ENCODE measurements around the gene GFAP. TPM values are rescaled to one million over a fixed set of nuclear protein-coding genes. Genes with fewer than 3 reads are reported as not detected.

The GFAP gene
- total and polyA plus RNA-seq, 2 donors (not counting 1 experiment from before 2014, with no cell fraction given): 0.31 to 1.3 TPM

DNA sequence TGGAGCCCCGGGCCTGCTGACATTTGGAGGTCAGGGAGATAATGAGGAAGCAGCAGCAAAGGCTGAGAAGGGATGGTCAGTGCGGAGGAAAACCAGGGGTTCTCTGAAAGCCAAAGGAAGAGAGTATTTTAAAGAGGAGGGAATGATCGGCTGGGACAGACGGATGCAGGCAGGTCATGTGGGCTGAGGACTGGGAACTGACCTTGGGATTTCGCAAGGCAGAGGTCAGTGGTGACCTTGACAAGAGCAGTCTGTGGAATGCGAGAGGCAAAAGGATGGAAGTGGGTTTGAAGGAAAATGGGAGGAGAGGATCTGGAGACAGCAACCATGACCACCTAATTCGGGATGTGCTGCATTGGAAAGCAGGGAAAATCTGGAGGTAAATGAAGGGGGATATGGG, 26.3 kb downstream of the GFAP start:
- Histone ChIP-seq H3K4me1 (ENCODE audit: control insufficient read depth, extremely low read depth, insufficient read depth, low read length) (peaks cover 4% of the 10 kb centered on the region), H2AFZ (ENCODE audit: low read length) (no peak overlapping the region), H3K79me2 (ENCODE audit: control insufficient read depth, insufficient read depth, low read length) (peaks cover 25% of the 10 kb centered on the region), H3K36me3 (ENCODE audit: control insufficient read depth, insufficient read depth, low read length) (peaks cover 12% of the 10 kb centered on the region), H3K4me3 (replicated peaks in 1 of 4; ENCODE audit: control extremely low read depth in 1 of 4, insufficient read depth in 1 of 4, low read depth in 3 of 4, low read length in 4 of 4) (no peak overlapping the region), H3K4me2 (ENCODE audit: extremely low read depth, insufficient read depth, low read length) (no peak overlapping the region), H3K27ac (ENCODE audit: insufficient read depth, low read length) (no peak overlapping the region), H3K27me3 (ENCODE audit: control insufficient read depth, insufficient read depth, low read length) (no peaks in the 10 kb centered on the region), H4K20me1 (ENCODE audit: control insufficient read depth, extremely low read depth, insufficient read depth, low read length) (no peaks in the 10 kb centered on the region), H3K9me3 (ENCODE audit: control insufficient read depth, insufficient read depth, low read depth, low read length) (no peaks in the 10 kb centered on the region), H3K9ac (ENCODE audit: insufficient read depth, low read length) (no peak overlapping the region)
- TF ChIP-seq EZH2 (IDR thresholded peaks at IDR 0.05; ENCODE audit: low read length, missing control alignments) (no peak), CTCF (conservative IDR thresholded peaks at IDR 0.05 in 1 of 2, IDR thresholded peaks at IDR 0.05 in 1 of 2; ENCODE audit: low read depth in 1 of 2, low read length in 2 of 2) (no peak)
- no peak for DNase-seq (ENCODE audit: low read depth in 2 of 2)

- TF ChIP-seq EZH2 (IDR thresholded peaks at IDR 0.05; ENCODE audit: low read length, missing control alignments): no peak
- TF ChIP-seq CTCF (conservative IDR thresholded peaks at IDR 0.05 in 1 of 2, IDR thresholded peaks at IDR 0.05 in 1 of 2; ENCODE audit: low read depth in 1 of 2, low read length in 2 of 2): no peak
- H3K9ac ChIP-seq (ENCODE audit: insufficient read depth, low read length): no peak overlapping the region
- H4K20me1 ChIP-seq (ENCODE audit: control insufficient read depth, extremely low read depth, insufficient read depth, low read length): no peaks in the 10 kb centered on the region
- H3K79me2 ChIP-seq (ENCODE audit: control insufficient read depth, insufficient read depth, low read length): peaks cover 25% of the 10 kb centered on the region
- H3K4me3 ChIP-seq (replicated peaks in 1 of 4; ENCODE audit: control extremely low read depth in 1 of 4, insufficient read depth in 1 of 4, low read depth in 3 of 4, low read length in 4 of 4): no peak overlapping the region
- H3K27ac ChIP-seq (ENCODE audit: insufficient read depth, low read length): no peak overlapping the region
- no peak overlapping the region for H3K4me2 ChIP-seq (ENCODE audit: extremely low read depth, insufficient read depth, low read length)
- peaks cover 15% of the 10 kb centered on the region for H3K36me3 ChIP-seq (ENCODE audit: control insufficient read depth, insufficient read depth, low read length)
- H3K27me3 ChIP-seq (ENCODE audit: control insufficient read depth, insufficient read depth, low read length): no peaks in the 10 kb centered on the region
- no peak overlapping the region for H2AFZ ChIP-seq (ENCODE audit: low read length)
- peaks cover 4% of the 10 kb centered on the region for H3K4me1 ChIP-seq (ENCODE audit: control insufficient read depth, extremely low read depth, insufficient read depth, low read length)
- DNase-seq (ENCODE audit: low read depth in 2 of 2): no peak
- no peaks in the 10 kb centered on the region for H3K9me3 ChIP-seq (ENCODE audit: control insufficient read depth, insufficient read depth, low read depth, low read length)
Observed at GRCh38 chr17:44887971-44888954, 27.0 kb downstream of the GFAP start.

GRCh38 chr17:44887016-44887415, 28.3 kb downstream of the GFAP start:
- H3K79me2 ChIP-seq (ENCODE audit: control insufficient read depth, insufficient read depth, low read length): peaks cover 25% of the 10 kb centered on the region
- H2AFZ ChIP-seq (ENCODE audit: low read length): no peak overlapping the region
- H4K20me1 ChIP-seq (ENCODE audit: control insufficient read depth, extremely low read depth, insufficient read depth, low read length): no peaks in the 10 kb centered on the region
- H3K4me2 ChIP-seq (ENCODE audit: extremely low read depth, insufficient read depth, low read length): no peak overlapping the region
- no peak overlapping the region for H3K4me3 ChIP-seq (replicated peaks in 1 of 4; ENCODE audit: control extremely low read depth in 1 of 4, insufficient read depth in 1 of 4, low read depth in 3 of 4, low read length in 4 of 4)
- no peak for TF ChIP-seq EZH2 (IDR thresholded peaks at IDR 0.05; ENCODE audit: low read length, missing control alignments)
- TF ChIP-seq CTCF (conservative IDR thresholded peaks at IDR 0.05 in 1 of 2, IDR thresholded peaks at IDR 0.05 in 1 of 2; ENCODE audit: low read depth in 1 of 2, low read length in 2 of 2): no peak
- no peaks in the 10 kb centered on the region for H3K27me3 ChIP-seq (ENCODE audit: control insufficient read depth, insufficient read depth, low read length)
- H3K4me1 ChIP-seq (ENCODE audit: control insufficient read depth, extremely low read depth, insufficient read depth, low read length): peaks cover 4% of the 10 kb centered on the region
- peaks cover 15% of the 10 kb centered on the region for H3K36me3 ChIP-seq (ENCODE audit: control insufficient read depth, insufficient read depth, low read length)
- H3K9ac ChIP-seq (ENCODE audit: insufficient read depth, low read length): no peak overlapping the region
- no peak overlapping the region for H3K27ac ChIP-seq (ENCODE audit: insufficient read depth, low read length)
- no peaks in the 10 kb centered on the region for H3K9me3 ChIP-seq (ENCODE audit: control insufficient read depth, insufficient read depth, low read depth, low read length)
- no peak for DNase-seq (ENCODE audit: low read depth in 2 of 2)
